K562 treated with DMSO at 1 percent for 24 hours (cell line): ENCODE results near the gene ALMS1. TPM values are rescaled to one million over a fixed set of nuclear protein-coding genes. Genes with fewer than 3 reads are reported as not detected.

ENCODE experiments used
- total RNA-seq: library from RNA; unstranded; fragments of 300-600 nt; gene quantifications from 2 replicates; pipeline ENCODE4 v1.2.3, GENCODE V29; 2022; ENCODE audit warnings: low read depth; ENCODE audit not compliant: insufficient read depth

Gene ALMS1
- 7.3 and 8.0 TPM in 2 replicates for total RNA-seq

GRCh38 chr2:73385504-73386341 is at the start of gene ALMS1:
Gene ALMS1 (plus strand): TSS chr2:73385836. CDS start chr2:73385869, 33 bp downstream.

GRCh38 chr2:73642338-73643018 is 256.8 kb downstream of the ALMS1 start, which contains the start of gene NAT8:
Gene NAT8 (minus strand): TSS chr2:73642422. CDS start chr2:73641628, 794 bp downstream.

Other genes with a start within 250 kb of the ALMS1 start
- not detected in 2 replicates for gene NOTO, start 183.3 kb upstream of the ALMS1 start, total RNA-seq
- 11.6 and 12.8 TPM in 2 replicates for gene SMYD5, start 171.6 kb upstream of the ALMS1 start, total RNA-seq
- 61.8 and 68.5 TPM in 2 replicates for gene PRADC1, start 152.6 kb upstream of the ALMS1 start, total RNA-seq
- gene CCT7, start 151.5 kb upstream of the ALMS1 start, total RNA-seq = 407 and 437 TPM in 2 replicates
- gene FBXO41, start 101.4 kb upstream of the ALMS1 start, total RNA-seq = 2.0 and 2.2 TPM in 2 replicates
- not detected in 2 replicates for gene EGR4, start 92.3 kb upstream of the ALMS1 start, total RNA-seq